Hematopoietic multipotent progenitor cell treated with erythropoietin and hydrocortisone succinate and interleukin-3 and kit ligand, for 15 days (in vitro differentiated cells): Measurements from ENCODE around the gene FAM216B.
"Not testable (repeated sequence)": the region's sequence is repeated elsewhere in the genome, so short reads cannot be mapped to it uniquely, and the experiment has no call there.

Experiments used
- DNase-seq: peaks from one replicate; pipeline ENCODE4 v3.0.0-alpha.2; 2015; ENCODE audit warnings: low spot score

Gene FAM216B

DNA sequence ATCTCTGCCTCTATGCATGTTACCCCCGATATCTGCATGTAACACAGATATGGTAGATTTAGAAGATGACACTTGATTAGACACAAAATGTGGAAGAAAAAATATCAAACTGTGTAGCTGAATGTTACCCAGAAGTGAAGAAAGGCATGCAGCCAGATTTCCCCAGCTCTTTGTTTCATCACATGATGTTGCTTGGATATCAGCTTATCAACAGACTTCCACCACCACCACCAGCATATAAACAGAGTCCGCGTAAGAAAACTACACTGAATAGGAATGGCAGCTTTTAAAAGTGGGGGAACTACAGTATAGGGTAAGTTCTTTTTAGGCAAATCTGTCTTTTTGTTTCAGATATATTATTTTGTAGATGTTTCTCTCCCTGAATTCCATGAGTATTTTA lies at the start of gene FAM216B:
Gene FAM216B (plus strand): TSS at position 233 of the 400 bp plus-strand sequence. CDS start 2,484 bp downstream, outside the sequence.
- DNase-seq, result no peak

DNA sequence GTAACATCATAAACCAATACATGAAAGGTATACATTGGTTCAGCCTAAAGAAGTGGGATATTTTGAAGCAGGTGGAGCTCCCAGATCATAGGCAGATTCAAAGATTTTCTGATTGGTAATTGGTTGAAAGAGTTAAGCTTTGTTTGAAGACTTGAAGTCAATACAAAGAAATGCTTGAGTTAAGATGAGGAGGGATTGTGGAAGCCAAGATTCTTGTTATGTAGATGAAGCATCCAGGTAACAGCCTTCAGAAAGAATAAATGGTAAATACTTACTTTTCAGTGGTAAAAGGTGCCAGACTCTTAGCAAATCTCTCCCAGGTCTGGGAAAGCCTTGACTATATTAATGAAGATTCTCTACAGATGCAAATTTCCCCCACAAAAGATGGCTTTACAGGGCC lies 49.3 kb upstream of the FAM216B start:
- no peak for DNase-seq

- no peak for DNase-seq
Observed at GRCh38 chr13:42733046-42733445, 48.3 kb upstream of the FAM216B start.

DNA sequence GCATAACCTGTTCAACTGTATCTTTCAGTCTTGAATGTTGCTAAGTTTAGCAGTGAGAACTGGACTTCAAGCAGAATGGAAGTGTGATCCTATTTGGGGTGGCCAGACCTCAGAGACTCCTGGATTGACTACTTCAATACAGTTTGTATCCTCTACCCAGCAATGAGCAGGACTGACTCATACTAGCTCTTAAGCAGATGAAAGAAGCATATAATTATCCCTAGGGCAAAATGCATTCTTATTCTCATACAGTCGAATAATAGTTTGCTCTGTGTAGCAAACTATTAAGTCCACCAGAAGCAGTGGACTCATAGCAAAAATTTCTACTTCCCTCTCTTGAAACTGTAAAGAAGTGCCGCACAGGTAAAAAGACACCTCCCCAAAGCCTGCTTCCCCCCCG lies 46.4 kb upstream of the FAM216B start:
- DNase-seq, result no peak

DNA sequence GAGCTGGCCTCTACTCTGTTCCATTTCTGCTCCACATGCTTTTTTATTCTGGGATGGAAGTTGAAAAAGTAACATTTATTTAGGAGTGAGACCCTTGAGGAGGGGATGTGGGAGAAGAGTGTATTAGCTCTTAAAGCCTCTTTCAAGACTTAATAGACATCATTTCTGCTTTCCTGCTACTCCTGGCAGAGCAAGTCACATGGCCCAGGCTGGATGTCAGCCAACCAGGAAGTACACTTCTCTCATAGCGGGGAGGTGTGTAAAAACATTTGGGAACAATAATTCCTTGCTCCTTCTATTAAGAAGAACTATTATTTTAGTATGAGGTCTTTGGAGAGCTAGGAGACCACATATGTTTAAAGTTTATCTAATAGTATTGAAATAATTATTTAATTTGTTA lies 40.6 kb upstream of the FAM216B start:
- DNase-seq, result no peak

- no peak for DNase-seq
Observed at GRCh38 chr13:42741914-42742313, 39.5 kb upstream of the FAM216B start.

DNA sequence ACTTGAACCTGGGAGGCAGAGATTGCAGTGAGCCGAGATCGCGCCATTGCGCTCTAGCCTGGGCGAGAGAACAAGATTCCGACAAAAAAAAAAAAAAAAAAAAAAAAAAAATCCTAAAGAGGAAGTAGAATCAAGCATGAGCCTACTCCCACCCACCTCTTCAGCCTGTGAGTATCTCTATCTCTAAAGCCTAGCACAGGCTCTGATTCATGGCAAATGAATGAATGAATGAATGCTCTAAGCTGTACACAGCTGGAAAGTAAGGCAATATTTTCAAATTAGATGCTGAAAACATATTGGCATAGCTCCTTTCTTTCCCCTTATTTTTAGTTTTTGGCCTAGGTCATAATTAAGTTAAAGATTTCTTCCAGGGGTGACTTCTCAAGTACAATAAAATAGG lies 35.7 kb upstream of the FAM216B start:
- no peak for DNase-seq

DNA sequence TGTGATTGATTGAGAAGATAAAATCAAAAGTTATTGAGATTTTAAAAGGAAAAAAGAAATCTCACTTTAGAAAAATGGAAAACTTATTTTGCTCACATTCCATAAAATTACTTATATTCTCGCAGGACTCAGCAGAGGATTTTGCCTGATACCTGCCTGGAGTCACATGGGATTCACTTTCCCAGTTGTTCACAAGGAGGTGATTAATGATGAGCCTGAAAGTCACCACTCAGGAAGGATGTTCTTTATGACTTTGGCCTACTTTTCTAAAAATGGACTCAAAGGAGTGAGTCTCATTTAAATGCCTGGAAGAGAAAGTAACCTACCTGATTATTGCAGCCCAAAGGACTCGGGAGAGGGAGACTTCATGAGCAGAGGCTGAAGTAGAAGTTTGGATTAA lies 34.5 kb upstream of the FAM216B start:
- no peak for DNase-seq

GRCh38 chr13:42747399-42747873 lies 33.9 kb upstream of the FAM216B start:
- DNase-seq, result no peak

- DNase-seq, result no peak
Observed at GRCh38 chr13:42750794-42751193, 30.6 kb upstream of the FAM216B start.

DNA sequence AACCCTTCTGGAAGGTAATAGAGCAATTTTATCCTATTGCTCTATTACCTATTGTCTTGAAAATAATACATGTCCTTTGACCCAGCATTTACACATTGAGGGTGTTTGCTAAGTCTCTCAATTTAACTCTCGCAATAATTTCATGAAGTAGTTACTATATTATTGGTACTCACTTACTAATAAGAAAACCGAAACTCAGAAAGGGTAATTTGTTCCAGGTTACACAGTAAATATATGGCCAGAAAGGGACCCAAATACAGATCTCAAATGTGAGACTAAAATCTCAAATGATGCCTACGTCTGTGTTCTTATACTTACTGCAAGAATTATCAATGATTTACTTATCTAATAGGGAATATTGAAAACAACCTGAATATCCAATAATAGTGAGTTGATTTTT lies 29.7 kb upstream of the FAM216B start:
- no peak for DNase-seq

DNA sequence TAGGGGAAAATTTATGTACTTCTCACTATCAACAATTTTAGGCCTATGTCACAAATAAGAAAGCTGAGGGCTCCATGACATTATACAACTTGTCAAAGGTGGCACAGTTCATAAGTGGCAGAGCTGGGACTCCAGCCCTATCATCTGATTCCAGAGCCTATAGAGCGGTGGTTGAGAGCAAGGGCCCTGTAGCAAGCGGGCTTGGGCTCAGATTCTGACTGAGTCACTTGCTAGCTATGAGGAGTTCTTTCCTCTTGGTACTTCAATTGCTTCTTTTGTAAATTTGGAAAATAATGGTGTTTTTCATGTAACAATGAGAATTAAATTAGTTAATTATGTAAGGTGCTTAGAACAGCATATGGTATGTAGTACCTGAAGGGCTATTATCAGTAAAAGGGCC lies 28.7 kb upstream of the FAM216B start:
- DNase-seq, result no peak

GRCh38 chr13:42753697-42754096 lies 27.7 kb upstream of the FAM216B start:
- DNase-seq, result no peak

DNA sequence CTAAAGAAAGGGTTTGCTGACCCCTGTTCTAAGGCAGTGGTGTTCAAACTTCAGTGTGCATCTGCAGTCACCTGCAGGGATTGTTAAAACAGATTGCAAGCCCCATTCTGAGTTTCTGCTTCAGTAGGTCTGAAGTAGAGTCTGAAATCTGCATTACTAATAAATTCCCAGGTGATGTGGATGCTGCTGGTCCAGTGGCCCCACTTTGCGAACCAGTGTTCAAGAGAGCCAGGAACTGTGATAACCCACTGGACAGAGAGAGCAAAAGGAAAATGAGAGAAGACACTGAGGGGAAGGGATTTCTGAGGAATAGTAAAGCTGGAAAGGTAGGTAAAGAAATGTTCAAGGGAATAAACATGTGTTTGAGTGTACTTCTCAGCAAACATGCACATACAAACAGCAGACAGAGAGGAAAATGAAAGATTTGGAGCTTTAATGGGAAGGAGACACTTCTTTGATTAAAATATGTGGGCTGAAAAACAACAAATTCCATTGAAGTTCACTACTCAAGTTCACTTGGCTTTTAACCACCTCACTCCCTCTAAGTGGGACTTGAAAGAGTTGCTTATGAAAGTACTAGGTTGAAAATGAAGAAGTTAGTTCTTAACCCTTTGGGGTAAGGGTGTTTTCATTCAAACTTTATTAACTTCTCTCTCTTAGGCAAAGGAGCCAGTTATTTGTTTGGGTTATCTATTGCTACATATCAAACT lies 26.4 kb upstream of the FAM216B start:
- no peak for DNase-seq

DNA sequence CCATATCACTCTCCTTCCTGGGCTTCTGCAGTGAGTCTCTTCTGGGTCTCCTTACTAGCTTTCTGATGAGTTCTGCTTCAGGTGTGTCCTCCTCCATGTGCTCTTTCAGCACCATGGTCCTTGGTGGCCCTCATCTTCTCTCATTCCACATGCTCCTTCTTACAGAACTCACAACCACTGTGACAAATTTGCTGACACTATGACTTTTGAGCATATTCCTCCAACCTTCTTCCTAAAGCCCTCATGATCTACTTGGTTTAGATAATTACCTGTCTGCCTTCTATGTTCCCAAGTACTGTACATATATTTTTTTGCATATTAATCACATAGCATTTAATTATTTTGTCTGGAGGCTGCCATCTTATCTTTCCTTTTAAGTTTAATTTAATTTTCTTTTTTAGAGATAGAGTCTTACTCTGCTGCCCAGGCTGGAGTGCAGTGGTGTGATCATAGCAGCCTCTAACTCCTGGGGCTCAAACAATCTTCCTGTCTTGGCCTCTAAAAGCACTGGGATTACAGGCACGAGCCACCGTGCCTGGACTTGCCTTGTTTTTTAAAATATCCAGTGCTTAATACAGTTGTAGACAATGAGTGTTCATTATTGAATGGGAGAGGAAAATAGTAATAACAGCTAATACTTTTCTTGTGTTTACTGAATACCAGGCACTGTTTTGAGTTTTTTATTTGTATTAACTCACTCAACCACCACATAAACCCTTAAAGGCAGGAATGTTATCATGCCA lies 23.5 kb upstream of the FAM216B start:
- DNase-seq, result no peak

DNA sequence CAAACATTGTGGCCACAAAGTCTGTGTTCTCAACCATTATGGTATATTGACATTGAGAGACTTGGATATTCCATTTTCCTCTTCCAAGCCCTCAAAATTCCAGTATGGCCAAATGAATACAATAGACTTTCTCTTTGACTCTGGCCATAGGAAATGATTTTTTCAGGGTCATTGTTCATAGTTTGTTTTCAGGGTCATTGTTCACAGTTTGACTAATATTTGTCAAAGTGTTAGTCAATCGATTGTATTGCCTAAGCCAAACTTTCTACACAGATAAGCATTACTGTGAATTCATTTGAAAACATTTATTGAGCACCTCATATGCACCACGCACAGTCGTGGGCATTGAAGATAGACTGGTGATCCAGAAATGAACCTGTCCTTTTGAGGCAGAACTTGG lies 22.9 kb upstream of the FAM216B start:
- no peak for DNase-seq

DNA sequence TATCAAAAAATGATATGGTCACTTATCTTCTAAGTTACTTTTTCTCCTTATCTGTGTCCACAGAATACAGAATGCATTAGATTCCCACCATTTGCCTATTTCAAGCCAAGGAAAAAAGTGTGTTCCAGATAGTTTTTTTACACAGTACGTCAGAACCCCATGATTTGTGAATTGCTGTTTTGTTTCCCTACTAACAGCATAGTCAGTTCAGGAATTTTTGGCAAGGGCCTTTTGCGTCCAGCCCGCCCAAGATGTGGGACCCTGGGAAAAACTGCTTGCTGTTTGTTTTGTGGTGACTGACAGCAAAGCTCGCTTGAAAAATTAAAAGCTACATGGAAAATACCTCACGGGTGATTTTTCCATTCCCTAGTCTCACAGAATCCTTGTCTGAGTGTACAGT lies 20.4 kb upstream of the FAM216B start:
- no peak for DNase-seq

DNA sequence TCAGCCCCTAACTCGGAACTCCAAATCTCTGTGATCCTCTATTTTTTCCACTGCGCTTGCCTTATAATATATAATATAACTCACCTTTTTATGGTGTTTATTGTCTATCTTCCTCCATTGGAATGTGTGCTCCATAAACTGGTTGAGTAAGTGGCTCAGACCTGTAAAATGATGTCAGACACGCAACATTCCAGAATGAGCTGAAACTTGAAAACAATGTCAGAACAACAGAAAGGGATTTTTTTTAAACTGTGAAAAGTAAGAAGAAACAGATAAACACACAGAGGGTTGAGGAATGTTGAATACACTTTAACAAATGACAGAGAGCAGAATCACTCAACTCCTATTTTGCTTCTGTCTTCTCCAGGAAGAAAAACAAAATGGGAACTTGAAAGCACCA lies 19.1 kb upstream of the FAM216B start:
- no peak for DNase-seq

DNA sequence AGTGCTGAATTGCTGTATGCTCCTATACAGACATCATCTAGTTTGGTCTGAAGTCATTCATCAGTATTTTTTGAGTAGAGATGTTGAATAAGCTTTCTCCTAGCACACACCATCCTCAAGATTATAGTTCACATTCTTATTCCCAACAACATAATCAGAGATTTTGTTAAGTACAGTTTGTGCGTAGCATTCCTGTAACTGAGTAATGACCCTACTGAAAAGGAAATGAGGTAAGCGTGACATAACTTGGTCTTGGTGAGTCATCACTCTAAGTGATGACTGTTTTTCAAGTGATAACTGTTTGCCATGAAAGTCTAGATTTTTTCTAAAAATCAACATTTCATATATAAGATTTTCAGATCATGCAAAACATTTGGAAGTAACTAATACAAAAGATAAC lies 18.5 kb upstream of the FAM216B start:
- DNase-seq, result no peak

- DNase-seq, result no peak
Observed at GRCh38 chr13:42766016-42766415, 15.4 kb upstream of the FAM216B start.

- no peak for DNase-seq
Observed at GRCh38 chr13:42769650-42770049, 11.7 kb upstream of the FAM216B start.

- not testable (repeated sequence) for DNase-seq
Observed at GRCh38 chr13:42776558-42776957, 4.8 kb upstream of the FAM216B start.

GRCh38 chr13:42777467-42777866 lies 3.9 kb upstream of the FAM216B start:
- no peak for DNase-seq

GRCh38 chr13:42780044-42780443 lies 1.3 kb upstream of the FAM216B start:
- DNase-seq, result no peak
